Fibroblast of lung (primary cell): ENCODE data around the gene HNRNPA3.

Experiments used
- CTCF ChIP-seq, 2 donors: IDR thresholded peaks in 1 of 2; conservative IDR thresholded peaks in 1 of 2; 1 replicate in 1 of 2; 2 replicates in 1 of 2; pipeline ENCODE4 v1.5.1; 2011 to 2012; ENCODE audit warnings: low read length in 2 of 2, control low read depth in 1 of 2, inconsistent platforms in 1 of 2, low read depth in 1 of 2, mild to moderate bottlenecking in 1 of 2
- EZH2 ChIP-seq: IDR thresholded peaks from 2 replicates; pipeline ENCODE4 v1.5.1; 2012; ENCODE audit warnings: low read length, control low read depth, mild to moderate bottlenecking; ENCODE audit errors: missing control alignments

GRCh38 chr2:177247693-177248262, 35.2 kb downstream of the HNRNPA3 start:
- no peak for TF ChIP-seq EZH2
- TF ChIP-seq CTCF (conservative IDR thresholded peaks at IDR 0.05 in 1 of 2, IDR thresholded peaks at IDR 0.05 in 1 of 2; ENCODE audit: low read depth in 1 of 2, low read length in 2 of 2) = no peak
